HG02973 (cell line): Measurements from ENCODE around the gene MMRN1.

Source experiments
- ATAC-seq: cut with Tn5 transposase; IDR thresholded peaks from one replicate; pipeline ENCODE4 v1.9.1; 2021; ENCODE audit warnings: moderate library complexity; ENCODE audit not compliant: unreplicated experiment

Gene MMRN1

GRCh38 chr4:89906777-89907521 lies 12.3 kb downstream of the MMRN1 start:
- no peak for ATAC-seq

- ATAC-seq = no peak
Measured at GRCh38 chr4:89909889-89910288, 15.2 kb downstream of the MMRN1 start.

- ATAC-seq = no peak
Measured at GRCh38 chr4:89913623-89914022, 19.0 kb downstream of the MMRN1 start.

GRCh38 chr4:89914609-89915550 lies 20.2 kb downstream of the MMRN1 start:
- ATAC-seq = no peak

GRCh38 chr4:89915937-89916336 lies 21.3 kb downstream of the MMRN1 start:
- ATAC-seq = no peak

- ATAC-seq = no peak
Measured at GRCh38 chr4:89922848-89923416, 28.3 kb downstream of the MMRN1 start.

GRCh38 chr4:89928838-89929237 lies 34.2 kb downstream of the MMRN1 start:
- ATAC-seq = no peak

GRCh38 chr4:89929425-89930159 lies 34.9 kb downstream of the MMRN1 start:
- ATAC-seq = peak; percentile 93

- no peak for ATAC-seq
Measured at GRCh38 chr4:89939546-89939945, 44.9 kb downstream of the MMRN1 start.

- no peak for ATAC-seq
Measured at GRCh38 chr4:89939994-89940393, 45.3 kb downstream of the MMRN1 start.

GRCh38 chr4:89942811-89943210 lies 48.2 kb downstream of the MMRN1 start:
- no peak for ATAC-seq

- no peak for ATAC-seq
Measured at GRCh38 chr4:89949782-89950387, 55.2 kb downstream of the MMRN1 start.

GRCh38 chr4:89952458-89952857 lies 57.8 kb downstream of the MMRN1 start:
- no peak for ATAC-seq

- ATAC-seq = no peak
Measured at GRCh38 chr4:89954906-89955695, 60.4 kb downstream of the MMRN1 start.

- no peak for ATAC-seq
Measured at GRCh38 chr4:89957046-89957926, 62.6 kb downstream of the MMRN1 start.

- no peak for ATAC-seq
Measured at GRCh38 chr4:89981789-89982334, 87.2 kb downstream of the MMRN1 start.

GRCh38 chr4:89988268-89988667 lies 93.6 kb downstream of the MMRN1 start:
- no peak for ATAC-seq

GRCh38 chr4:89992744-89993143 lies 98.1 kb downstream of the MMRN1 start:
- ATAC-seq = no peak
